ENCODE data around the gene ATF7IP2.

DNA sequence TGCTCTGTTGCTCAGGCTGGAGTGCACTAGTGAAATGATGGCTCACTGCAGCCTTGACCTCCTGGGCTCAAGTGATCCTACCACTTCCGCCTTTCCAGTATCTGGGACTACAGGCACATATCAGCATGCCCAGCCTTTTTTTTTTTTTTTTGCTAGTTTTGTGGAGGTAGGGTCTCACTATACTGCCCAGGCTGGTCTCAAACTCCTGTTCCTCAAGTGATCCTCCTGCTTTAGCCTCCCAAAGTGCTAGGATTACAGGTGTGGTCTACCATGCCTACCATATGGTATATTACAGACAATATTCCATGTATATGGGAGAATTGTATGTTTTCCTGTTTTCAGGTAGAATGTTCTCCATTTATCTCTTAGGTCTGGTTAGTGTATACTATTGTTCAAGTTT, 12.3 kb upstream of the ATF7IP2 start:
- no peak for TF ChIP-seq POLR2A (IDR thresholded peaks at IDR 0.05)
- no peak for TF ChIP-seq CTCF (IDR thresholded peaks at IDR 0.05)

Data from adrenal gland (tissue), 5 donors.